SK-N-SH (cell line): ENCODE results near the gene PCBP4. TPM values are rescaled to one million over a fixed set of nuclear protein-coding genes. Genes with fewer than 3 reads are reported as not detected.

ENCODE experiments used
- CTCF ChIA-PET: fragments of 300-600, 350-600 bp; formaldehyde crosslinking; extraction: SDS; loops from one replicate; lab custom pipeline; 2021; lab: Yijun Ruan, JAX
- POLR2A ChIA-PET: fragments of 350-600 bp; sonication (Branson Sonifier 250); formaldehyde crosslinking; extraction: SDS; loops from one replicate; lab custom pipeline; 2020; ENCODE audit warnings: antibody characterized with exemption, inconsistent platforms; lab: Yijun Ruan, JAX
- DNase-seq: peaks from one replicate; pipeline ENCODE4 v3.0.0; 2012
- H2AFZ ChIP-seq: fragments of 200-600 bp; sonication (generic); 2 replicates; pipeline ENCODE4 v1.8.1; 2016; ENCODE audit warnings: antibody characterized with exemption, mild to moderate bottlenecking, low read depth
- H3F3A ChIP-seq: fragments of 200-600 bp; sonication (generic); replicated peaks from 2 replicates; pipeline ENCODE3; 2016; ENCODE audit warnings: antibody characterized with exemption, mild to moderate bottlenecking; ENCODE audit not compliant: insufficient read depth
- H3K27ac ChIP-seq, 2 experiments: fragments of 200-500 bp in 1 of 2; fragments of 200-600 bp in 1 of 2; sonication (Bioruptor generic) in 1 of 2; sonication (generic), shearing (Covaris generic) in 1 of 2; 2 replicates each; pipeline versions ENCODE4 v1.5.1 to v1.6.1; 2014 to 2016; ENCODE audit warnings: low read depth in 2 of 2, inconsistent platforms in 1 of 2, low read length in 1 of 2, mild to moderate bottlenecking in 1 of 2, mixed read lengths in 1 of 2
- H3K27me3 ChIP-seq: fragments of 200-600 bp; sonication (generic), shearing (Covaris generic); 2 replicates; pipeline ENCODE4 v1.6.1; 2016; ENCODE audit warnings: mixed run types; ENCODE audit not compliant: insufficient read depth
- H3K36me3 ChIP-seq, 2 experiments: fragments of 200-500 bp in 1 of 2; fragments of 200-600 bp in 1 of 2; sonication (Bioruptor generic) in 1 of 2; sonication (generic) in 1 of 2; replicated peaks in 1 of 2; 2 replicates each; pipeline versions ENCODE3 to v1.5.1; 2014 to 2016; ENCODE audit warnings: low read length in 1 of 2, mild to moderate bottlenecking in 1 of 2; ENCODE audit not compliant: insufficient read depth in 2 of 2, control insufficient read depth in 1 of 2
- H3K4me1 ChIP-seq, 2 experiments: fragments of 200-500 bp in 1 of 2; fragments of 200-600 bp in 1 of 2; sonication (Bioruptor generic) in 1 of 2; sonication (generic), shearing (Covaris generic) in 1 of 2; 2 replicates each; pipeline versions ENCODE4 v1.5.1 to v1.6.1; 2014 to 2016; ENCODE audit warnings: low read depth in 1 of 2, low read length in 1 of 2, mixed run types in 1 of 2; ENCODE audit not compliant: insufficient read depth in 2 of 2, control insufficient read depth in 1 of 2
- H3K4me2 ChIP-seq: fragments of 200-600 bp; sonication (generic), shearing (Covaris generic); 2 replicates; pipeline ENCODE4 v1.6.1; 2017; ENCODE audit warnings: mixed run types
- H3K4me3 ChIP-seq, 2 experiments: fragments of 200-500 bp in 1 of 2; fragments of 200-600 bp in 1 of 2; sonication (Bioruptor generic) in 1 of 2; sonication (generic), shearing (Covaris generic) in 1 of 2; 2 replicates each; pipeline versions ENCODE4 v1.5.1 to v1.8.1; 2014 to 2016; ENCODE audit warnings: low read depth in 2 of 2, inconsistent platforms in 1 of 2, low read length in 1 of 2, mild to moderate bottlenecking in 1 of 2, mixed read lengths in 1 of 2, moderate library complexity in 1 of 2
- H3K79me2 ChIP-seq: fragments of 200-600 bp; sonication (generic); 2 replicates; pipeline ENCODE4 v1.8.1; 2017; ENCODE audit warnings: mild to moderate bottlenecking; ENCODE audit not compliant: insufficient read depth
- H3K9ac ChIP-seq: fragments of 200-600 bp; sonication (generic); 2 replicates; pipeline ENCODE4 v1.6.1; 2017; ENCODE audit warnings: mixed run types
- H3K9me2 ChIP-seq: fragments of 200-600 bp; sonication (generic); 2 replicates; pipeline ENCODE4 v1.6.1; 2017; ENCODE audit warnings: mixed run types
- H3K9me3 ChIP-seq: fragments of 200-600 bp; sonication (generic); 2 replicates; pipeline ENCODE4 v1.6.1; 2017; ENCODE audit warnings: mixed run types, mild to moderate bottlenecking, moderate library complexity
- H4K20me1 ChIP-seq: fragments of 200-600 bp; sonication (generic); 2 replicates; pipeline ENCODE4 v1.6.1; 2017; ENCODE audit warnings: mild to moderate bottlenecking, mixed run types; ENCODE audit not compliant: insufficient read depth
- CTCF ChIP-seq: fragments of 200-600 bp; sonication (generic); IDR thresholded peaks from 2 replicates; pipeline ENCODE4 v1.6.1; 2017; ENCODE audit warnings: antibody characterized with exemption, mild to moderate bottlenecking, moderate library complexity
- EP300 ChIP-seq, 2 experiments: IDR thresholded peaks; 2 replicates each; pipeline versions ENCODE4 v1.4.0 to v1.6.1; 2012; ENCODE audit warnings: borderline replicate concordance in 1 of 2, low read depth in 1 of 2, low read length in 1 of 2
- FOSL2 ChIP-seq: IDR thresholded peaks from 2 replicates; pipeline ENCODE4 v1.4.0; 2012; ENCODE audit warnings: low read depth, mild to moderate bottlenecking, moderate library complexity, borderline replicate concordance
- GATA2 ChIP-seq: sonication (generic); formaldehyde crosslinking; IDR thresholded peaks from 2 replicates; pipeline ENCODE4 v1.5.0; 2020; ENCODE audit warnings: mild to moderate bottlenecking, missing genetic modification reagents
- IRF3 ChIP-seq: fragments of 150-350 bp; IDR thresholded peaks from 2 replicates; pipeline ENCODE4 v1.6.1; 2016; ENCODE audit warnings: mild to moderate bottlenecking, low read depth, low read length
- MAX ChIP-seq: IDR thresholded peaks from 2 replicates; pipeline ENCODE4 v1.4.0; 2012; ENCODE audit warnings: low read depth
- NFIC ChIP-seq: IDR thresholded peaks from 2 replicates; pipeline ENCODE4 v1.4.0; 2012; ENCODE audit warnings: borderline replicate concordance
- NRF1 ChIP-seq: IDR thresholded peaks from 2 replicates; pipeline ENCODE4 v1.6.1; 2012; ENCODE audit warnings: low read depth, mild to moderate bottlenecking, low read length
- POLR2AphosphoS5 ChIP-seq: IDR thresholded peaks from 2 replicates; pipeline ENCODE4 v1.6.1; 2012; ENCODE audit warnings: low read depth, low read length
- REST ChIP-seq: IDR thresholded peaks from 2 replicates; pipeline ENCODE4 v1.6.1; 2012; ENCODE audit warnings: mild to moderate bottlenecking, low read depth, low read length, moderate library complexity
- RFX5 ChIP-seq: IDR thresholded peaks from 2 replicates; pipeline ENCODE4 v1.6.1; 2012; ENCODE audit warnings: mild to moderate bottlenecking, improper control_type of control experiment, low read length
- SIN3A ChIP-seq: IDR thresholded peaks from 2 replicates; pipeline ENCODE4 v1.6.1; 2012; ENCODE audit warnings: low read depth, mild to moderate bottlenecking, low read length, moderate library complexity, borderline replicate concordance
- TCF12 ChIP-seq: IDR thresholded peaks from 2 replicates; pipeline ENCODE4 v1.4.0; 2012
- USF1 ChIP-seq: IDR thresholded peaks from 2 replicates; pipeline ENCODE4 v1.4.0; 2012; ENCODE audit warnings: low read depth, borderline replicate concordance
- YY1 ChIP-seq: IDR thresholded peaks from 2 replicates; pipeline ENCODE4 v1.4.0; 2012; ENCODE audit warnings: low read depth, mild to moderate bottlenecking
- ZBTB33 ChIP-seq: IDR thresholded peaks from 2 replicates; pipeline ENCODE4 v1.4.0; 2012; ENCODE audit warnings: low read depth, borderline replicate concordance
- WGBS: methylation state at CpG from one replicate; pipeline ENCODE4 v1.1.6; 2017; ENCODE audit warnings: low lambda C conversion rate; 5-methylcytosine and 5-hydroxymethylcytosine counted together
- polyA plus RNA-seq, 3 experiments: library from polyadenylated mRNA; depleted of rRNA; stranded (reverse); fragments of >200 nt; gene quantifications; 2 replicates each; pipeline ENCODE4 v1.2.3, GENCODE V29; 2012

Gene PCBP4
- polyA plus RNA-seq, 1 of the 3 experiments (the other 2 are of a cell fraction), result 97.4 TPM

GRCh38 chr3:51985063-51985462 is 17.8 kb upstream of the PCBP4 start:
- POLR2A ChIA-PET, result interaction anchor here (0.7 to 1.3 kb wide), 2 partner anchors 16 to 170 kb away, joined by 3 to 4 read pairs; partner anchors contain the start of gene POC1A

More at GRCh38 chr3:51985063-51985462, 17.8 kb upstream of the PCBP4 start:
- Histone ChIP-seq H2AFZ (no peak overlapping the region), H3K4me1 (peaks cover 5 to 23% of the 10 kb centered on the region in 2 experiments; a peak in 3 of 4 replicates), H3K9ac (no peak overlapping the region), H3K9me3 (no peaks in the 10 kb centered on the region), H3K27me3 (no peaks in the 10 kb centered on the region)
- DNase-seq, result no peak
- no peak for TF ChIP-seq POLR2AphosphoS5
- no peak for TF ChIP-seq TCF12
- no peak for TF ChIP-seq GATA2 (CRISPR knock-in tag)
- no peak for TF ChIP-seq USF1
- no peak for TF ChIP-seq FOSL2
- no peak for TF ChIP-seq YY1
- TF ChIP-seq EP300 (IDR thresholded peaks at IDR 0.05; ENCODE audit: borderline replicate concordance in 1 of 2, low read depth in 1 of 2, low read length in 1 of 2), result no peak
- TF ChIP-seq SIN3A, result no peak
- no peak for TF ChIP-seq IRF3
- no peak for TF ChIP-seq ZBTB33
- TF ChIP-seq NRF1, result no peak
- TF ChIP-seq MAX, result no peak
- TF ChIP-seq RFX5, result no peak
- TF ChIP-seq REST, result no peak
- no peak for TF ChIP-seq NFIC
- TF ChIP-seq CTCF, result no peak
- TF ChIP-seq, all 33 proteins: peak for 0
- H4K20me1 ChIP-seq, result no peaks in the 10 kb centered on the region
- H3F3A ChIP-seq, result peaks cover 28% of the 10 kb centered on the region
- CTCF ChIA-PET, result interaction anchor here (0.6 to 4.8 kb wide), 7 partner anchors 10 to 159 kb away, joined by 3 to 45 read pairs (median 5); partner anchors contain the start of genes ABHD14A, ABHD14B and PARP3
- H3K79me2 ChIP-seq, result peaks cover 37% of the 10 kb centered on the region
- H3K9me2 ChIP-seq, result no peaks in the 10 kb centered on the region
- no peak overlapping the region for H3K4me2 ChIP-seq
- H3K27ac ChIP-seq, result no peak overlapping the region
- H3K4me3 ChIP-seq, result no peak overlapping the region
- H3K36me3 ChIP-seq, result peaks cover 0 to 4% of the 10 kb centered on the region in 2 experiments
- 93% methylated on average over 3 of the region's 6 CpGs for WGBS
